ENCODE results near the gene NARF. TPM values are rescaled to one million over a fixed set of nuclear protein-coding genes. Genes with fewer than 3 reads are reported as not detected.

NARF gene
- total and polyA plus RNA-seq, 2 donors (not counting 3 experiments of a cell fraction or from before 2014, with no cell fraction given) = 83.4 to 158 TPM

DNA sequence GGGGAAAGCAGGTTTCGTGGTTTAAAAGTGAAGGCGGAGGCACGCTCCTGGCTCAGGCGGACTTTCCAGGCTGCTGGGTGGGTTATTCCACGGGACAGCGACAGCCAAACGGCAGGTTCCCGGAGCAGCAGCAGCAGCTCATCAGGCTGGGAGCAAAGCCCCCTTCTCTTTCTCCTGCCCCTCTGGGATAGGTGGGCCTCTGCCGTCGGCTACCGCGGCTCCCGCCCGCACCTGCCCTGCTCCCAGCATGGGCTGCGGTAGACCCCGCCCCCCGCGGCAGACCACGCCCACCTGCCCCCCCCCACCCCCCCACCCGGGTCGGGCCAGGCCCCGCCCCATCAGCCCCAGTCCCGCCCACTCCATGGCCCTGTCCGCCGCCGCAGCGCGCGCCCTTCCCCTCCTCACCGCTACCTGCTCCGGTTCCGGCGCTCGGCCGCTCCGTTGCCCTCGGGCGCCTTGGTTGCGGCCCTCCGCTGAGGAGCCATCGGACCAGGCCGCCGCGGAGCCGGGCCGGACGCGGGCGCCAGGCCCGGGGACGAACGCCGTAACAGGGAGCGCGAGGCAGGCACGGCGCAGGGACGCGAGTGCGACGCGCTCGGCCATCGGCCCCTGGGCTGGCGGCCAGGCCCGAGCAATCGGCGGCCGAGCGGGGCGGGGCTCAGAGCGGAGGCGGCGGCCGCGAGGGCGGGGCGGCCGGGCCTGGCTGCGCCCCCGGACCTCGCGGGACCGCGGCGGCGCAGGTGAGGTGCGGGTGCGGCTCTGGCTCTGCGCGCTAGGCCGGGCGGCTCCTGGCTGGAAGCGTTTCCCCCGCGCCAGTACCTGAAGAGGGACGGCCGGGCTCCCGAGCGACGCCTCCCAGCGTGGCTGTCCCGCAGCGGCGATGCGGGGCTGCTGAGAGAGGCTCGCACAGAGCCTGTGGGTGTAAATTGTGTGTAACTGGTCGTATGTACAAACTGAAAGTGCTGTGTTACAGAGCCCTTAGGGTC lies 40.2 kb upstream of the NARF start, which contains the start of the genes HEXD and OGFOD3:
Gene HEXD (plus strand): TSS at position 347 of the 986 bp plus-strand sequence. CDS start 1,453 bp downstream, outside the sequence.
Gene OGFOD3 (minus strand): TSS at position 586 of the 986 bp plus-strand sequence. CDS start 101 bp downstream, at position 485.
- H3K9me3 ChIP-seq (replicated peaks; ENCODE audit: control insufficient read depth, insufficient read depth, low read length) = no peaks in the 10 kb centered on the region
- dilution Hi-C loops (cut with MboI; ENCODE audit: extremely low pct_ligation_motif_present, low sequenced_read_pairs) = no loop called here
- no peaks in the 10 kb centered on the region for H3K27me3 ChIP-seq (ENCODE audit: control insufficient read depth in 2 of 2, insufficient read depth in 2 of 2, low read length in 2 of 2)
- TF ChIP-seq MAX (IDR thresholded peaks at IDR 0.05; ENCODE audit: insufficient read depth, insufficient read length) (no peak), FOS (IDR thresholded peaks at IDR 0.05; ENCODE audit: borderline replicate concordance, insufficient read depth, low read length) (no peak), CTCF (IDR thresholded peaks at IDR 0.05; ENCODE audit: extremely low read depth in 1 of 2, insufficient read depth in 1 of 2, low read depth in 1 of 2, low read length in 2 of 2) (no peak), JUN (IDR thresholded peaks at IDR 0.05; ENCODE audit: borderline replicate concordance, insufficient read depth, insufficient read length, low read depth) (no peak), MYC (IDR thresholded peaks at IDR 0.05; ENCODE audit: low read depth, low read length) (peak; percentile 28), POLR2A (IDR thresholded peaks at IDR 0.05; ENCODE audit: low read depth, low read length) (peak; percentile 76), POLR2AphosphoS5 (IDR thresholded peaks at IDR 0.05; ENCODE audit: insufficient read depth, low read depth, low read length) (peak; percentile 83)
- H3K4me2 ChIP-seq (ENCODE audit: insufficient read depth, low read length) = peak within 1 kb of the TSS; percentile 70
- H3K36me3 ChIP-seq (ENCODE audit: control insufficient read depth in 2 of 2, extremely low read depth in 1 of 2, insufficient read depth in 2 of 2, low read length in 2 of 2) = no peaks in the 10 kb centered on the region
- ChIA-PET CTCF (interaction anchor here (0.8 to 1.4 kb wide), 5 partner anchors 11 to 136 kb away, joined by 3 read pairs; no protein-coding TSS in a partner anchor), POLR2A (no interaction called here)
- DNase-seq (ENCODE audit: low read depth, low spot score) (peak; percentile 81), FAIRE-seq (peak; percentile 50)
- BruUV-seq (replicated peaks) = no TSS peak
- no peaks in the 10 kb centered on the region for H3K79me2 ChIP-seq (ENCODE audit: control insufficient read depth, insufficient read depth, low read length)
- no peak within 1 kb of the TSS for H3K27ac ChIP-seq (ENCODE audit: insufficient read depth, low read depth, low read length)
- peak within 1 kb of the TSS; percentile 81 for H3K9ac ChIP-seq (replicated peaks; ENCODE audit: extremely low read depth, insufficient read depth, low read length)
- H3K4me1 ChIP-seq (ENCODE audit: control insufficient read depth, extremely low read depth, insufficient read depth, low read length) = peaks cover 12% of the 10 kb centered on the region
- intact Hi-C loops (cut with micrococcal nuclease) = loop anchor here (1.0 to 10.0 kb wide), 4 partner anchors 32 to 383 kb away; partner anchors contain the start of genes CYBC1, DCXR and RAC3
- H4K20me1 ChIP-seq (replicated peaks; ENCODE audit: control insufficient read depth, extremely low read depth, insufficient read depth, low read length) = no peaks in the 10 kb centered on the region
- H3K4me3 ChIP-seq (replicated peaks in 1 of 3; ENCODE audit: insufficient read depth in 1 of 3, low read depth in 1 of 3, low read length in 3 of 3) = peak within 1 kb of the TSS; percentile 58 to 90 (median 70)
- H3K9me1 ChIP-seq (replicated peaks; ENCODE audit: control insufficient read depth, extremely low read depth, insufficient read depth, low read length) = no peaks in the 10 kb centered on the region
- peak within 1 kb of the TSS; percentile 40 for H2AFZ ChIP-seq (ENCODE audit: low read depth, low read length)

All from endothelial cell of umbilical vein (primary cell).